OCI-LY1 (cell line): ENCODE results near the gene DNAJC15.

Source experiments
- H2AFZ ChIP-seq: fragments of 200-600 bp; sonication (generic), shearing (Covaris generic); 2 replicates; pipeline ENCODE4 v1.6.0; 2014; ENCODE audit warnings: antibody characterized with exemption, mild to moderate bottlenecking, low read length
- H3F3A ChIP-seq: fragments of 200-600 bp; sonication (generic), shearing (Covaris generic); 2 replicates; pipeline ENCODE4 v1.6.0; 2014; ENCODE audit warnings: mild to moderate bottlenecking, antibody characterized with exemption, low read length, moderate library complexity; ENCODE audit not compliant: insufficient read depth
- H3K27ac ChIP-seq: fragments of 200-600 bp; sonication (generic); 2 replicates; pipeline ENCODE4 v1.5.1; 2014; ENCODE audit warnings: low read length, mixed run types, mild to moderate bottlenecking, low read depth; ENCODE audit not compliant: poor library complexity, severe bottlenecking
- H3K27me3 ChIP-seq: fragments of 200-600 bp; sonication (generic); 2 replicates; pipeline ENCODE4 v1.6.0; 2014; ENCODE audit warnings: antibody characterized with exemption, mild to moderate bottlenecking, low read length, moderate library complexity; ENCODE audit not compliant: insufficient read depth
- H3K36me3 ChIP-seq: fragments of 200-600 bp; sonication (generic); 2 replicates; pipeline ENCODE4 v1.6.1; 2014; ENCODE audit warnings: mild to moderate bottlenecking, antibody characterized with exemption, low read length, moderate library complexity, mixed read lengths; ENCODE audit not compliant: insufficient read depth
- H3K4me1 ChIP-seq: fragments of 200-600 bp; sonication (generic); 2 replicates; pipeline ENCODE4 v1.5.1; 2014; ENCODE audit warnings: mild to moderate bottlenecking, low read length, moderate library complexity; ENCODE audit not compliant: insufficient read depth, severe bottlenecking
- H3K4me2 ChIP-seq: fragments of 200-600 bp; sonication (generic), shearing (Covaris generic); 2 replicates; pipeline ENCODE4 v1.6.1; 2014; ENCODE audit warnings: low read length
- H3K4me3 ChIP-seq: fragments of 200-600 bp; sonication (generic); 2 replicates; pipeline ENCODE4 v1.5.1; 2014; ENCODE audit warnings: low read length, low read depth, mild to moderate bottlenecking, mixed read lengths; ENCODE audit not compliant: poor library complexity, severe bottlenecking
- H3K79me2 ChIP-seq: fragments of 200-600 bp; shearing (Covaris generic); 2 replicates; pipeline ENCODE4 v1.6.1; 2016; ENCODE audit warnings: mixed run types, low read length, mixed read lengths; ENCODE audit not compliant: insufficient read depth
- H3K9ac ChIP-seq: fragments of 200-600 bp; sonication (generic), shearing (Covaris generic); 2 replicates; pipeline ENCODE4 v1.6.1; 2014; ENCODE audit warnings: mild to moderate bottlenecking, low read length, mixed read lengths
- H3K9me2 ChIP-seq: fragments of 200-600 bp; sonication (generic), shearing (Covaris generic); 2 replicates; pipeline ENCODE4 v1.6.1; 2014; ENCODE audit warnings: low read depth, mild to moderate bottlenecking, low read length, mixed read lengths
- H3K9me3 ChIP-seq: fragments of 200-600 bp; shearing (Covaris generic); 2 replicates; pipeline ENCODE4 v1.6.1; 2014; ENCODE audit warnings: low read length, mixed read lengths
- H4K20me1 ChIP-seq: fragments of 200-600 bp; sonication (generic), shearing (Covaris generic); 2 replicates; pipeline ENCODE4 v1.6.0; 2016; ENCODE audit warnings: mild to moderate bottlenecking, low read length; ENCODE audit not compliant: insufficient read depth
- EZH2 ChIP-seq: fragments of 200-600 bp; sonication (generic), shearing (Covaris generic); IDR thresholded peaks from 2 replicates; pipeline ENCODE4 v1.8.0; 2017; ENCODE audit warnings: borderline replicate concordance, mixed run types, mild to moderate bottlenecking, antibody characterized with exemption, low read length, moderate library complexity, mixed read lengths
- TF ChIP-seq, protein P1 (sequence below): fragments of 200-600 bp; sonication (generic), shearing (Covaris generic); IDR thresholded peaks from 2 replicates; pipeline ENCODE4 v1.5.1; 2017; ENCODE audit warnings: mild to moderate bottlenecking, antibody characterized with exemption, low read length, moderate library complexity, mixed read lengths

DNAJC15 gene

DNA sequence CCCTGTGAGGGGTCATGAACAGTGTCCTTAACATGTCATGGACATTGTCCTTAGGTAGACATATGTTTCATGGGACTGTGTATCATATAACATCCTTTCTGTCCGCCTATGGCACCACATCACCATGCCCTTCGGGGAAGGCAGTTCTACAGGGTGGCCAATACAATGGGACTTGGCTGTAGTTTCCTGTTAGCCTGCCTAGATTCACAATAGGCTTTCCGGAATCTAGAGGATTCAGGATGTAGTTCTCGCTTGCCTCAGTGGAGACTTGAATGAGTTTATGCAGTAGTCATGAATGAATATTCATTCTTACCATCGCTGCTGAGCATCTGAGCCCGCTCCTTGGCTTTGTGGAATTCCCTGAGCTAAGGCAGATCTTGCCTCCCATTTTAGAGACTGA is 100.5 kb downstream of the DNAJC15 start:
- Histone ChIP-seq H3K9me3 (no peaks in the 10 kb centered on the region), H3K4me1 (peaks cover 30% of the 10 kb centered on the region), H3K36me3 (no peaks in the 10 kb centered on the region), H3K4me3 (no peak overlapping the region), H2AFZ (no peak overlapping the region), H3K27ac (no peak overlapping the region), H3K9me2 (no peaks in the 10 kb centered on the region), H4K20me1 (no peaks in the 10 kb centered on the region), H3K27me3 (no peaks in the 10 kb centered on the region), H3K79me2 (no peaks in the 10 kb centered on the region), H3K9ac (no peak overlapping the region), H3F3A (peaks cover 14% of the 10 kb centered on the region; the same call in 1 of the 2 replicates), H3K4me2 (no peak overlapping the region)
- TF ChIP-seq, protein P1, sequence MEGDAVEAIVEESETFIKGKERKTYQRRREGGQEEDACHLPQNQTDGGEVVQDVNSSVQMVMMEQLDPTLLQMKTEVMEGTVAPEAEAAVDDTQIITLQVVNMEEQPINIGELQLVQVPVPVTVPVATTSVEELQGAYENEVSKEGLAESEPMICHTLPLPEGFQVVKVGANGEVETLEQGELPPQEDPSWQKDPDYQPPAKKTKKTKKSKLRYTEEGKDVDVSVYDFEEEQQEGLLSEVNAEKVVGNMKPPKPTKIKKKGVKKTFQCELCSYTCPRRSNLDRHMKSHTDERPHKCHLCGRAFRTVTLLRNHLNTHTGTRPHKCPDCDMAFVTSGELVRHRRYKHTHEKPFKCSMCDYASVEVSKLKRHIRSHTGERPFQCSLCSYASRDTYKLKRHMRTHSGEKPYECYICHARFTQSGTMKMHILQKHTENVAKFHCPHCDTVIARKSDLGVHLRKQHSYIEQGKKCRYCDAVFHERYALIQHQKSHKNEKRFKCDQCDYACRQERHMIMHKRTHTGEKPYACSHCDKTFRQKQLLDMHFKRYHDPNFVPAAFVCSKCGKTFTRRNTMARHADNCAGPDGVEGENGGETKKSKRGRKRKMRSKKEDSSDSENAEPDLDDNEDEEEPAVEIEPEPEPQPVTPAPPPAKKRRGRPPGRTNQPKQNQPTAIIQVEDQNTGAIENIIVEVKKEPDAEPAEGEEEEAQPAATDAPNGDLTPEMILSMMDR: no peak
- TF ChIP-seq EZH2: no peak

DNA sequence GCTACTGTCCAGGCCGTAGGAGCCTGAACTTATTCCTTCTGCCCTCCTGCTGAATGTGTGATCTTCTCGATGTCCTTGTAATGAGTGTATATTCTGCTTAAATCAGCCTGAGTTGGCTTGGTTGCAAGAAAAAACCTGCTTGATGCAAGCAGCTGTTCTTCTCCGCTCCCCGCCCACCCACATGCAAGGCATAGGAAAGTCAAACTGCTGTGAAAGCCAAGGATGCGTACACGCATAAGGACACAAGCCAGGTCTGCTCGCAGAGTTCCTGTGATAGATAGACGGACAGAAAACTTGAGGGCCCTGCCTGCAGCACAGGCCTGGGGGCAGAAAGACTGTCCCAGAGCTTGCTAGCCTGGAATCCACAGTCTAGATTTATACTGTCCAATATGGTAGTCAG is 101.1 kb downstream of the DNAJC15 start:
- Histone ChIP-seq H3K4me1 (peaks cover 36% of the 10 kb centered on the region), H3K9me2 (no peaks in the 10 kb centered on the region), H2AFZ (no peak overlapping the region), H3K4me2 (no peak overlapping the region), H3K9me3 (no peaks in the 10 kb centered on the region), H4K20me1 (no peaks in the 10 kb centered on the region), H3K36me3 (no peaks in the 10 kb centered on the region), H3K27ac (no peak overlapping the region), H3K79me2 (no peaks in the 10 kb centered on the region), H3K27me3 (no peaks in the 10 kb centered on the region), H3K9ac (no peak overlapping the region), H3F3A (peaks cover 14% of the 10 kb centered on the region; the same call in 1 of the 2 replicates), H3K4me3 (no peak overlapping the region)
- TF ChIP-seq, protein P1: no peak
- TF ChIP-seq EZH2: no peak

DNA sequence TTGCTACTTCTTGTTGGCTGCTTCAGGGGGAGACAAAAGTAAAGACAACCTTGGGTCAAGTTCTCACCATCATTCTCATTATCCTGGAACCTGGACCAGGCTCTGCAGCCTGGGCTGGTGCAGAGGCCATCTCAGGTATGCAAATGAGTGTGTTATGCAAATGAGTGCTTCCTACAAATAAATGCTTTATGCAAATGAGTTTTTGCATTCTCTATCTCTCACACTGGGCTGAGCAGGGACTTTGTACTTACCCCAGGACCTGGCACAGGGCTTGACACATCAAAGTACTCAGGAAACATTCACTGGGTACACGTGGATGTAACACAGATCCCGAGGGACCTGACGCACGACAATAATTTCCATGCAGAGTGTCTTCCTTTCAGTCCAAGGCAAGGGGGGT is 103.0 kb downstream of the DNAJC15 start:
- H3K4me3 ChIP-seq: peak overlapping the region; percentile 62
- H3K9ac ChIP-seq: peak overlapping the region; percentile 79; the same call in 1 of the 2 replicates
- H3F3A ChIP-seq: peaks cover 14% of the 10 kb centered on the region; the same call in 1 of the 2 replicates
- H3K36me3 ChIP-seq: no peaks in the 10 kb centered on the region
- no peaks in the 10 kb centered on the region for H3K9me2 ChIP-seq
- no peak overlapping the region for H2AFZ ChIP-seq
- no peaks in the 10 kb centered on the region for H3K9me3 ChIP-seq
- H3K79me2 ChIP-seq: no peaks in the 10 kb centered on the region
- no peaks in the 10 kb centered on the region for H3K27me3 ChIP-seq
- H3K4me1 ChIP-seq: peaks cover 56% of the 10 kb centered on the region
- TF ChIP-seq, protein P1: no peak
- no peak for TF ChIP-seq EZH2
- H3K27ac ChIP-seq: peak overlapping the region; percentile 99
- peak overlapping the region; percentile 96 for H3K4me2 ChIP-seq
- H4K20me1 ChIP-seq: no peaks in the 10 kb centered on the region
